DMS53 treated with DMSO at 0.1 percent for 48 hours (cell line): ENCODE results near the gene GCH1.
"Not testable (repeated sequence)": the region's sequence is repeated elsewhere in the genome, so short reads cannot be mapped to it uniquely, and the experiment has no call there.

Experiments
- DNase-seq: peaks from one replicate; lab custom pipeline; 2025; ENCODE audit not compliant: unreplicated experiment; lab: John Stamatoyannopoulos, UW

Gene GCH1

DNA sequence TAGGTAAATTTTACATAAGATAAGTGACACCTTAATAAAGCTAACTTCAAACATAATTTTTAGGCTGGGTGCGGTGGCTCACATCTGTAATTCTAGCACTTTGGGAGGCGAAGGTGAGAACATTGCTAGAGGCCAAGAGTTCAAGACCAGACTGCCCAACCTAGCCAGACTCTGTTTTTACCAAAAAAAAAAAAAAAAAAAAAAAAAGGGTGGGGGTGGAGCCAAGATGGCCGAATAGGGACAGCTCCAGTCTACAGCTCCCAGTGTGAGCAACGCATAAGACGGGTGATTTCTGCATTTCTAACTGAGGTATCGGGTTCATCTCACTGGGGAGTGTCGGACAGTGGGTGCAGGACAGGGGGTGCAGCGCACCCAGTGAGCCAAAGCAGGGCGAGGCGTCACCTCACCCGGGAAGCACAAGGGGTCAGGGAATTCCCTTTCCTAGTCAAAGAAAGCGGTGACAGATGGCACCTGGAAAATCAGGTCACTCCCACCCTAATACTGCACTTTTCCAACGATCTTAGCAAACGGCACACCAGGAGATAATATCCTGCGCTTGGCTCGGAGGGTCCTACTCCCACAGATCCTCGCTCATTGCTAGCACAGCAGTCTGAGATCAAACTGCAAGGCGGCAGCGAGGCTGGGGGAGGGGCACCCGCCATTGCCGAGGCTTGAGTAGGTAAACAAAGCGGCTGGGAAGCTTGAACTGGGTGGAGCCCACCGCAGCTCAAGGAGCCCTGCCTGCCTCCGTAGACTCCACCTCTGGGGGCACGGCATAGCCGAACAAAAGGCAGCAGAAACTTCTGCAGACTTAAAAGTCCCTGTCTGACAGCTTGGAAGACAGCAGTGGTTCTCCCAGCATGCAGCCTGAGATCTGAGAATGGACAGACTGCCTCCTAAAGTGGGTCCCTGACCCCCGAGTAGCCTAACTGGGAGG is 32.2 kb downstream of the GCH1 start:
- DNase-seq = not testable (repeated sequence)

DNA sequence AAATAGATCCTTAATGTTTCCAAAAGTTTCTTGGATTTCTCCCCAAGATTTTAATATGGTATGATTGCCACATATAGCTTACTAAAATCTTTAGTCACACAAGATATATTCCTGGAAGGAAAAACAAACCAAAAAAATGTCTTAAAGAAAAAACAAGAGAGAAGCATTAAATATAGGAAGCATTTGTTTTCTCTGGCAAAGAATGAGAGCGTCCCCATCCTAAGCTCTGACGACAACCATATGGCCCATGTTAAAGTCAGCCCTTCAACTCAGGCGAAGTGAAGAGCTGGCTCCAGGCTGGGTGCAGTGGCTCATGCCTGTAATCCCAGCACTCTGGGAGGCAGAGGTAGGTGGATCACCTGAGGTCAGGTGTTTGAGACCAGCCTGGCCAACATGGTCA is 35.6 kb downstream of the GCH1 start:
- DNase-seq = no peak

DNA sequence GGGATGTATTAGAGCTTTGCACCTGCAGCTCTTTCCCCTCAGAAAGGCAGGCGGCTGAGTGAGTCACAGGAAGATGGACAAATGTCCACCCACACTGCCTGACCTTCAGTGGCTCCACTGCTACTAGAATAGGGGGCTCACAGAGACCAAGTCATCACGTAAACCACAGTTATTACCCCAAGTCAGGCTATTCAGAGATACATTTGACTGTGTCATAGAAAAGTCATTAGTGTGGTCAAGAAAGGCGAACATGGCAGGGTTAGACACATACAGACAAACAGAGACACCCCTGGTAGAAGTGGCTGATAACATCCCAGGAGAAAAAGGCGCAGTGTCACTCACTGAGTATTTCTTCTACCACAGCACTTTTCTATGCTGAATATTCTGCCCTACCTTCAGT is 36.0 kb downstream of the GCH1 start:
- no peak for DNase-seq

DNA sequence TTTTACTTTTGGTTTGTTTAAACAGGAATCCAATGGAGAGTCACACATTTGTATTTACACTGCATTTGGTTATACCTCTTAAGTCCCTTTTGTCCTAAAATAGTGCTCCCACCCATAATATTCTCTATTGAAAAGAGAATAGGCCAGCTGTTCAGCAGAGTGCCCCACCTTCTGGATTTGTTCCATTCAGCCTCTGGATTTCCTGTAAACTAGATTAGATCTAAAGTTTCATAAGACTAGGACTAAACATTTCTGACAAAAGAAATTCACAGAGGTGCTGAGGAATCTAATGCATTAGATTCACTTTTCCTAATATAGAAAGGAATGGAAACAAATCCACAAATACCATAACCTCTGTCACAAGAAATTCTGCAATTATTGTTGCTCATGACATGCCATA is 38.1 kb downstream of the GCH1 start:
- no peak for DNase-seq

DNA sequence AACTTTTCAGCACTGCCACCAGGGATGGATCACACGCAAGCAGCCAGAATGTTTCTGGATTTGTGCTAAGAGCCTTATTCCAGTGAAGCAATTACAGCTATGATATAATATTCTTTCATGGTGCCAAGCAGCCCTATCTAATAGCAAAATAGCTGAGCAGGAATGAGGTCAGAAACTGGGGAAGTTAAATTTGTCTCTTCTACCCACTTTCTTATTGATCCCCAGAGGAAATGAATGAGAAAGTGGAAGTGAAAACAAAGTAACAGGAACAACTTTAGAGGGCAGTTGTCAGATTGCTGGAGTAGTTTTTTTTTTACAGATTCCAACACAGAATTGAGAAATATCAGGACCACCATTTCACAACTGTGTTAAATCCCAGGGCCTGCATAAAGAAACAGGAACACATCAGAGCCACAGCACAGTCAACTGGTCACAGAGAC is 44.8 kb downstream of the GCH1 start:
- DNase-seq = no peak

DNA sequence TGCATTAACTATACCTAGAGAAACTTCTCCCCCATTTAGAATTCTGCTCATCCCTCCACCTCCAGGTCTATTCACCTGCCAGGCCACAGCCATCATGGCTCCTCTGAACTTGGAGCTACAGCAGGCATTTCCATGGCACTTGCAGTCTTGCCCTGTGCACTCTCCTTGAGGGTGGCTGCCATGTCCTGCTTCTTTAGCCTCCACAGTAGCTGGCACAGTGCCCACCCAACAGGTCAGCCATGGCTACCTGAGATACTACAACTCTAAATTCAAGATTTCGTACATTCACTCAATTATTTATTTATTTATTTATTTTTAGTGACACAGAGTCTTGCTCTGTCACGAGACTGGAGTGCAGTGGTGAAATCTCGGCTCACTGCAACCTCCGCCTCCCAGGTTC is 46.5 kb downstream of the GCH1 start:
- DNase-seq = no peak

DNA sequence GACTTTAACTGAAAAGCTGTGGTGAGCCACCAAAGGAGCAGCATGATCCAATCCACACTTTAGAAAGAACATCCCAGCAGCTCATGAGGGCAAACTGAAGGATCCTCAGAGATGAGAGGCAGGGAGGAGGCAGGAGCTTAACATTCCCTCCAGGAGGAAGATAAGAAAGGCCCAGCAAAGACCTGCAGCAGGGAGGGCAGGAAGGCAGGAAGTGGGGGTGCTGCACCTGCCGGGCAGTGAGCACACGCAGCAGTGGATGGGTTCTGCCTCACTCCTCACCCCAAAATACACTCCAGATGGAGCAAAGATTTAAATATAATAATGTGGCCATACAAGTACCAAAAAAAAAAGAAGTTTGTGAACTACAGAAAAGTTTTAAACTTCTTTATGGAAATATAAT is 48.4 kb downstream of the GCH1 start:
- DNase-seq = no peak

DNA sequence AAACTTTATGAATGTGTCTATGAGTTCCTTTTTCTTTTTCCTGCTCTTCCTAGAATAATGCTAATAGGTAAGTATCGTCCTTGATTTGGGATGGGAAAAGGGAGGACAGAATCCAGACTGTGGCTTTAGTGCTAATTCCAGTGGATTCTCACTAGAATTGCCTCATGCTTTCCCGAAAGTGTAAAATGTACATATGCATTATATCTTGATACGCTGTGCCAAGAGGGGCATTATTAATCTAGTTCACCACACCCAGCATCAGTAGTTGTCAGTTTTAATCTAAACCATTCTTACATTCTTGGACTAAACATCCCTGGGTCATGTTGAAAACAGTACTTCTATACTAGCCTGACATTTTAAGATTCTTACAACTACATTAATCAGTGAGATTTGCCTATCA is 49.3 kb downstream of the GCH1 start:
- no peak for DNase-seq

DNA sequence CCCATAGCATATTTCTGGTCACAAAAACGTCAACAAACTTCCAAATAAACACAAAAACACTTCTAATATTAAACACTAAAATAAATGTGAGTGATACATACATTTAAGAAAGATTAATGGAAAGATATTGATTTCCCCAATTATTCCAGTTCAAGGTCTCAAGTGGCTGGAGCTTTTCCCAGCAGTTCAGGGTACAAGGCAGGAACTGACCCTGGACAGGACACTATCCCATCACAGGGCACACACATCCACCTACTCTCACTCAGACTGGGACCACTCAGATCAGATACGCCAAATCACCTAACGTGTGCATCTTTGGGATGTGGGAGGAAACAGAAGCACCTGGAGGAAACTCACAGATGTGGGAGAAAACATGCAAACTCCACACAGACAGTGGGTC is 50.4 kb downstream of the GCH1 start:
- no peak for DNase-seq

DNA sequence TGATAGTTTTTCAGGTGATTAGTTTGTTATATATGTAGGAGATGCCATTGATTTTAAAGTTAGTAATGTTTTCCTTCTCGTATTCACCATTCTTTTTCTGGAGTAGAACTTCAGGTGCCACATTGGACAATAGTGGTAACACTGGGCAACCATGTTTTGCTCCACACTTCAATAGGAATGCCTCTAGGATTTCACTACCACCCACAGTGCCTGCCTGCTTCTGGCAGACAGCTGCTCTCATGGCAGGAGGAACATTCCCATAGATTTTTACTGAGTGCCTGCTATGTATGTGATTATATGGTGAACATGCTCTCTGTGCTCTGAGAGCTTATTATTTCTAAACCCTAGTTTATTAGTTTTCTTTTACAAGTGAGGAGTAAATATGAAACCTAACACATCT is 53.7 kb downstream of the GCH1 start:
- no peak for DNase-seq

DNA sequence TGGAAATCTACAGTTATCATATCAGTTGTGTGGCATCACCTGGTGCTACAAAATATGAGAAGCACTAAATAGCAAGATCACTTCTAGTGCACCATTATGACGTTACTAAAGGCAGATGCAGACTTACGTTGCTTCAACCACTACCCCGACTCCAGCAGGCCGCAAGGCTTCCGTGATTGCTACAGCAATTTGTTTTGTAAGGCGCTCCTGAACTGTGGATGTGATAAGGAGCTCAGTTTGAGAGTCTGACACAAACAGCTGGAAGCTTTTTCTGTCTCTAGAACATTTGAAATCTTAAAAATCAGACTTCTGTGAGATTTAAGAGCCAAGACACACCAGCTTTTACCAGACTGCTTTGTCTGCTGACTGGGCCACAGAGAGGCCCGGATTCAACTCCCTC is 57.0 kb downstream of the GCH1 start:
- DNase-seq = no peak

DNA sequence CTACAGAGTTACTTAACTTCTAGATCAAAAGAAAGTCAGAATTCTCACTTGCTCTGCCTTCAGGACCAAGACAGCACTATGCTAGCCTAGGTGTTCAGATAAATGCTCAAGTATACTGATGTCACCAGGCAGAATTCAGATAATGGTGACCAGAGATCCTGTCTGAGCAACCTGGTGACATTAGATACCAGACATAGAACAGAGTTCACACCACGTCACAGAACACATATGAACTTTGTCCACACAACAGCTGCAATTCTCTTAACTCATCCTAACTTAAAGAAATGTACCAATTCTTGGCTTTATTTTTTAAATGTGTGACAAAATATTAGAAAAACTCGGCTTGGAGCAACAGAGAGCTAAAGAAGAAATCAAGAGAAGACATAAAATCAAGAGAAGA is 58.1 kb downstream of the GCH1 start:
- no peak for DNase-seq

DNA sequence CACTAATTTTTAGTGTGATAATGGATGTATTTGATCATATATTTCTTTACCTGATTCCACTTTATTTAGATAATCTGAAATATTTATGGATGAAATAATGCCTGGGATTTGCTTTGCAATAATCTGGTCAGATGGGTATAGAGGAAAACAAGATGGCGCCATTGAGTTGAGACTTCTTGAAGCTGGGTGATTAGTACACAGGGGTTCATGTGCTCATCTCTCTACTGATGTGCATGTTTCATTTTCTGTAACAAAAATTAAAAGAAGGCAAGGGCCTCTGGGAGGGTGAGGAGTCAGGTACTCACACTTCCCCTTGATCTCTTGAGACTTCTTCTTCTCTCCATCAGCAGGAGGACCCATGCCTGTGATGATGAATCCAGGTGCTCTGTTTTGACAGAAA is 61.8 kb downstream of the GCH1 start:
- no peak for DNase-seq

DNA sequence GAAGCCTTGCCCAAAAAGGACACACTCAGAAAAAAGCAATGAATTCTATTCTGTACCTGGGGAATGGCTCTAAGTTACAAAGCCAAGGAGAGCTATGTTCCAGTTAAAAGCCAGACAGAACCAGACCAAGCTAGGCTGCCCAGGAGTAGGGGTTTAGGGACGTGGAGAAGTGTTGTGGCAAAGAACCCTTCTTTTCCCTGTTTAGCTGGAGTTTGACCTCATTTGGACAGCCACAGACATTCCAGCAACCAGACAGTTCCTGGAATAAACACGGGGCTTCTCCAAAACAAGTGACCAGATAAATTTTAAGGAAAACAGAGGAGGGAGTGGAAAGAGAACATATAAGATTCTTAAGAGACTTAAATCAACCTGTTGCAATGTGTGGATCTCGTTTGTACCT is 62.3 kb downstream of the GCH1 start:
- no peak for DNase-seq

DNA sequence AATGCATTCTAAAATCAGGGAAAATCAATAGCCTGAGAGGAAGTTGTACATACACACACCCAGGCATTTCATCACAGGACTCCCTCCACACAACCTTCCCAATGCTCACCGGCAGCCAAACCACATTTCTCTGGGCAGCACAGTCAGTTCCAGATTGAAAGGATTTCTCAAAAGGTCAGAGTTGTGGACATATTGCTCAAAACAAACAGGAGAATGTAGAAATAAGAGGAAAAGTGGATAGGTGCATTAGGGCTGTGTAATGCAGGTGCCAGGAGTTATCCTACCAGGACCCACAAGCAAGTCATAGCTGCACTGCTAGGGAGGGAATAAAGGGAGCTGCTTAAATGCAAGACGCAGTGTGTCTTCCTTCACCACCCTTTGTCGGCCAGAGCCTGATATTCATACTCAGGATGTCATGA is 62.9 kb downstream of the GCH1 start:
- no peak for DNase-seq

DNA sequence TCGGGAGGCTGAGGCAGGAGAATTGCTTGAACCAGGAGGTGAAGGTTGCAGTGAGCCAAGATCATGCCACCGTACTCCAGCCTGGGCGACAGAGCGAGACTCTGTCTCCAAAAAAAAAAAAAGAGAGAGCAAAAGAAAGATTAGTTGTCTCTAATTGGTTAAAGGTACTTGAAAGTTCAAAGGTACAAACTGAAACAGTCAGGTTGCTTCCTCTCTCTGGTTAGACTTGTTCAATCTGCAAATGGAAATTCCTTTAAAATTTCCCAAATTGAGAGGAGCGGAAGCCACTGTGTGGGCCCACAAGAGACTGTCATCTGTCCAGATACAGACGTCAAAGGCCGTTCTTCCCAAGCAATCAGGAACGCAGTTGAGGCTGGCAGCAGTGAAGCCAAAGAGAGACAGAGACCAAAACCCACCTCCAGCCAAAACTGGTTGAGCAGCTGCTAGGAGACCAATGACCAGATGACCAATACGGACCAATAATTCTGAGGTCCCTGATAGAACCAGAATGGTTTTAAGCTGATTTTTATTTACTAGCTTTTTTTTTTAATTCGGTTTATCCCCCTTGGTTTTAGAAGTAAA is 63.6 kb downstream of the GCH1 start:
- no peak for DNase-seq

DNA sequence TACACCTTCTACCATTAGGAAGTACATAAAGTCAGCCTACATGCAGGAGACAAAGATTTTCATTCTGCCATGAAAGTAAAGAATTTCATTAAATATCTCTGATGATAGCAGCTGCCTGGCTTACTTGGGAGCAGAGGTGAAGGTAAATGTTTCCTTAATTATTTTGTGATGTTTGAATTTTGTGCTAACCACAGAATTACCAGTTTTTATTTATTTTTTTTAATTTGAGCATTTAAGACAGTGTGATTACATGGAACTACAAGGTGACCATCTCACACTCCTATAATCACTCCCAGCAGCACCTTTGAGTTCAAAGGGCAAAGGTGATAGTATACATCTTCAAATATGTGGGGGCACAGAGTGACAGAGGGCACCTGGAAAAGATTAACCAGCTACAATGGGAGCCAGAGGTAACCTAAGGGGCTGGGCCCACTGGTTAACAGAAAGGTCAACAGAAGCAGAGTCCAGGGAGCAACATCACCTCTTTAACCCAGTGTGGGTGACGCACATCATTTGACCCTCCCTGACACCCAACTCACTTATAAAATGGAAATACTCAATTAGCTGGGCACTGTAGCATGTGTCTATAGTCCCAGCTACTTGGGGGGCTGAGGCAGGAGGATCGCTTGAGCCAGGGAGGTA is 65.0 kb downstream of the GCH1 start:
- DNase-seq = no peak

DNA sequence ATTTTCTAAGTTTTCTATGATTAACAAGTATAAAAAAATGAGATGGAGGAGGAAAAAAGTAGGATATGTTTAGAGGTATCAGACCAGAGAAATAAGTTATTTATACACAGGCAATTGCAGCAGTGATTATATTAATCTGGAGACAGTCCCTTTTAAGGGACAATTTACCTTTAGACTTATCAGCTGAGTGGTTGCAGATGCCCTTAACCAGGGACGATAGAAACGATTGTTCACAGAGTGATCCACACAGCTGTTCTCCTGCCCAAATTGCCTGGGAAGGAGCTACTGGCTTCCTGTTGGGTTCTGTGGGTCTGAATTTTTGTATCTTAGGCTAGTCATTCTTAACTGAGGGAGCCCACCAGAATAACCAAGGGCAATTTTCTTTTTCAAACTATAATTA is 66.4 kb downstream of the GCH1 start:
- no peak for DNase-seq

DNA sequence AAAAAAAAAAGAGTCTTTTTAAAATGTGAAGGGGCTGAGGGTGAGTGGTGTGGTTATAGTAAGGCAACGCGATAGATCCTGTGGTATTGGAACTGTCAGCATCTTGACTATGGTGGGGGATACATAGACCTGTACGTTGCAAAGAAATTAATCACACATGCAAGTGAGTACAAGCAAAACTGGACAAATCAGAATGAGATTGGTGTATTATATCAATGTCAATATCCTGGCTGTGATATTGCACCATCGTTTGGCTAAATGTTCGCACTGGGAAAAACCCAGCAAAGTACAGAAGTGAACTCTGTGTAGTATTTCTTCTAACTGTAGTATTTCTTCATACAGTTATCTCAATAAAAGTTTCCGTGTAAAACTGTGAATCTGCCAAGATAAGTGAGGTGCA is 67.9 kb downstream of the GCH1 start:
- DNase-seq = no peak

DNA sequence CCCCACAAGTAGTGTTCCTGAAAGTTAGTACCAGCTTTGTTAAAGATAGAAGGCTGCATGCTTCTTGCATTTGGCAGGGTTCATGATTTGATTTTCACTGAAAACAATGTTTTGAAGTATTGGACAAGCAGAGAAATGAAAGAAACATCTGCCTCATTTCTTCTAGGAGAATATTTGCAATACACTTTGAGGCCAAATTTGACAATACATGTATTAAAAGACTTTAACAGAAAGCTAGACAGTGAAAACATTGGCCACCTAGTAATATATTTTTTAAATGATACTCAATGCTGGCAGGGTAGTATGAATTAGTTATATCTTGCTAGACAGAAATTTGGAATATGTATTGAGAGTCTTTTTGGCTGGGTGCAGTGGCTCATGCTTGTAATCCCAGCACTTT is 68.5 kb downstream of the GCH1 start:
- no peak for DNase-seq

DNA sequence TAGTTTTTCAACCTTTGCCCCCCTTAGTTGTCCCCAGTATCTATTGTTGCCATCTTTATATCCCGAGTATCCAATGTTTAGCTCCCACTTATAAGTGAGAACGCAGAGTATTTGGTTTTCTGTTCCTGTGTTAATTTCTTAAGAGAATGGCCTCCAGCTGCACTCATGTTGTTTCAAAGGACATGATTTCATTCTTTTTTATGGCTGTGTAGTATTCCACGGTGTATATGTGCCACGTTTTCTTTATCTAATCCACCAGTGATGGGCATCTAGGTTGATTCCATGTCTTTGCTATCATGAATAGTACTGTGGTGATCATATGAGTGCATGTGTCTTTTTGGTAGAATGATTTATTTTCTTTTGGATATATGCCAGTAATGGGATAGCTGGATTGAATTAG is 72.0 kb downstream of the GCH1 start:
- DNase-seq = no peak
